PC-9 (cell line): ENCODE measurements around the gene ZBTB25. TPM values are rescaled to one million over a fixed set of nuclear protein-coding genes. Genes with fewer than 3 reads are reported as not detected.
A peak's percentile ranks its signal among the peaks of the same experiment; 100 is the strongest.

Source experiments
- BruUV-seq: library from RNA; stranded (reverse); fragments of 400-500 nt; replicated peaks from 2 replicates; lab custom pipeline; 2021; lab: Mats Ljungman, UMichigan
- CTCF ChIA-PET: fragments of 300-600 bp; sonication (Branson Sonifier 250); formaldehyde crosslinking; loops from one replicate; lab custom pipeline; 2022; ENCODE audit warnings: antibody characterized with exemption; lab: Charles Lee
- POLR2A ChIA-PET: fragments of 300-600 bp; sonication (Branson Sonifier 250); formaldehyde crosslinking; loops from one replicate; lab custom pipeline; 2022; ENCODE audit warnings: antibody characterized with exemption; ENCODE audit not compliant: unreplicated experiment; lab: Charles Lee
- DNase-seq, 2 experiments: peaks; one replicate each; pipeline versions ENCODE4 v3.0.0 to v3.0.0-alpha.2; 2015 to 2022; ENCODE audit warnings: mixed read lengths in 1 of 2
- H2AFZ ChIP-seq: fragments of 200-600 bp; sonication (generic); 2 replicates; pipeline ENCODE4 v1.8.1; 2017; ENCODE audit warnings: antibody characterized with exemption
- H3F3A ChIP-seq: fragments of 200-600 bp; sonication (generic); 2 replicates; pipeline ENCODE4 v1.8.1; 2017; ENCODE audit warnings: antibody characterized with exemption, mild to moderate bottlenecking, low read depth; ENCODE audit not compliant: insufficient read depth
- H3K27ac ChIP-seq: fragments of 200-600 bp; sonication (generic); 2 replicates; pipeline ENCODE4 v1.6.1; 2016; ENCODE audit warnings: mixed run types
- H3K27me3 ChIP-seq: fragments of 200-600 bp; sonication (generic); 2 replicates; pipeline ENCODE4 v1.6.1; 2016; ENCODE audit warnings: low read depth, mixed run types; ENCODE audit not compliant: insufficient read depth
- H3K36me3 ChIP-seq: fragments of 200-600 bp; sonication (generic); 2 replicates; pipeline ENCODE4 v1.6.1; 2016; ENCODE audit warnings: low read depth, mixed run types
- H3K4me1 ChIP-seq: fragments of 200-600 bp; sonication (generic); replicated peaks from 2 replicates; pipeline ENCODE4 v1.6.1; 2016; ENCODE audit warnings: mixed run types; ENCODE audit not compliant: insufficient read depth
- H3K4me2 ChIP-seq: fragments of 200-600 bp; sonication (generic); 2 replicates; pipeline ENCODE4 v1.6.1; 2017; ENCODE audit warnings: mixed run types
- H3K4me3 ChIP-seq: fragments of 200-600 bp; sonication (generic); 2 replicates; pipeline ENCODE4 v1.6.1; 2016; ENCODE audit warnings: mixed run types
- H3K79me2 ChIP-seq: fragments of 200-600 bp; sonication (generic); 2 replicates; pipeline ENCODE4 v1.6.1; 2017; ENCODE audit warnings: low read depth, mixed run types
- H3K9me2 ChIP-seq: fragments of 200-600 bp; sonication (generic); 2 replicates; pipeline ENCODE4 v1.8.1; 2017; ENCODE audit warnings: mild to moderate bottlenecking; ENCODE audit not compliant: insufficient read depth
- H3K9me3 ChIP-seq: fragments of 200-600 bp; sonication (generic); 2 replicates; pipeline ENCODE4 v1.8.1; 2016; ENCODE audit warnings: low read depth; ENCODE audit not compliant: insufficient read depth
- H4K20me1 ChIP-seq: fragments of 200-600 bp; sonication (generic); 2 replicates; pipeline ENCODE4 v1.8.1; 2017; ENCODE audit not compliant: insufficient read depth
- CTCF ChIP-seq: fragments of 200-600 bp; sonication (generic); conservative IDR thresholded peaks from 2 replicates; pipeline ENCODE4 v1.6.1; 2017; ENCODE audit warnings: mixed run types, antibody characterized with exemption, mild to moderate bottlenecking, moderate library complexity
- EZH2 ChIP-seq: fragments of 200-600 bp; sonication (generic); IDR thresholded peaks from 2 replicates; pipeline ENCODE4 v1.8.0; 2017; ENCODE audit warnings: antibody characterized with exemption, low read depth
- intact Hi-C: fragments of 100-400 bp; cut with micrococcal nuclease; formaldehyde crosslinking; loops from one replicate; pipeline ENCODE4 v1.10.0; 2022; ENCODE audit not compliant: unreplicated experiment
- total RNA-seq: library from RNA; stranded (reverse); gene quantifications from 2 replicates; pipeline ENCODE4 v1.2.3, GENCODE V29; 2021

Gene ZBTB25
- total RNA-seq, 1 experiment from 2014 or later = 22.9 TPM

DNA sequence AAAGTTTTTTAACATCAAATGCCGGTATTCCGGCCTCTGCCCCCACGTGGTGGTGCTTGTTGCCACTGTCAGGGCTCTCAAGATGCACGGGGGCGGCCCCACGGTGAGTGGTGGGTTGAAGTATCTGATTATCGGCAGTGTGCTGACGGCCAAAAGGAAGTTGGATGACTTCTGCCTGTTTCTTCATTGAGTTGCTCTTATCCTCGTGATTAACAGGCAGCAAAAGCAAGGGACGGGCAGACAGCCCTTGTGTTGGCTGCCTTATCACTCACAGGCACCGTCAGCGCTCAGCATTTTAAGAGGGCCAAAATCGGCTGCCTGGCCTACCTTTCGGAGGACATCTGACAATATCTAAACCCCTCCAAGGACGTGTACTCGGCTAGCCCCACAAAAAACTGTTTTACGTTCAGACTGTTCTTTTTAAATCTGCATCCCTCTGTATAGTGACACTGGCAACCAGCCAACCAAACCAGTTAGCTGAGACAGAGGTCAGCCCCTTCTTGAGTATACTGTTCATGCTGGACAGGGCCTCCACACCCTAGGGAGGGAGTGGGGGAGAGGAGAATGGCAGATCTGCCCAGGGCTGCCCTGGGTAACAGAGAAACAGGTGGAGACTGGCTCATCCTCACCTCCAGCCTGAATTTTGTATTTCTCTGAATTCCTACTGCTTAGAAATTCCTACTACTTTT lies 61.2 kb downstream of the ZBTB25 start:
- Histone ChIP-seq H3K4me2 (no peak overlapping the region), H3K79me2 (no peaks in the 10 kb centered on the region), H4K20me1 (no peaks in the 10 kb centered on the region), H3K36me3 (peaks cover 37% of the 10 kb centered on the region), H3K27ac (no peak overlapping the region), H2AFZ (no peak overlapping the region), H3F3A (peaks cover 24% of the 10 kb centered on the region), H3K27me3 (no peaks in the 10 kb centered on the region), H3K4me3 (no peak overlapping the region), H3K9me2 (no peaks in the 10 kb centered on the region), H3K9me3 (no peaks in the 10 kb centered on the region), H3K4me1 (peaks cover 21% of the 10 kb centered on the region)
- TF ChIP-seq EZH2 (no peak), CTCF (no peak)
- ChIA-PET POLR2A (no interaction called here), CTCF (no interaction called here)
- intact Hi-C loops = no loop called here
- BruUV-seq = no TSS peak
- DNase-seq = no peak

DNA sequence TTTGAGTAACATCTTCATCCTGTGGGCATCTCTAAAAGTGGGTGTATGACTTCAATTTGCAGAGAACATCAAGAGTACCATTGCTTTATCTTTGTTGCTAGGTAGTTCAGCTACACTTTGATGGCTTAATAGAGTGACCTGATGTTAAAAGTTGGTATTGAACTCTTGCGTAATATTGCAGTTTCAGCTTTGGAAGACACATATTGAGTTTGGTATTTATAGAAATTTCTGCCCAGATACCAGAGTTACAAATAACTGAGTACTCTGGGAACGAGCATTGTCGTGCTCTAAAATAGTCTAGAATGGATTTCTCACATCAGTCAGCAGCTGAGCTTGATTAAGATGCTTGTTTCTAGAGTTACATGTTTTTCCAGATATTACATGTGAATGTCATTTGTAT lies 63.1 kb downstream of the ZBTB25 start:
- no TSS peak for BruUV-seq
- Histone ChIP-seq H3K79me2 (no peaks in the 10 kb centered on the region), H3K27ac (no peak overlapping the region), H3K4me1 (peaks cover 34% of the 10 kb centered on the region), H3F3A (peaks cover 44% of the 10 kb centered on the region), H3K27me3 (no peaks in the 10 kb centered on the region), H3K9me3 (no peaks in the 10 kb centered on the region), H3K4me3 (no peak overlapping the region), H3K4me2 (no peak overlapping the region), H3K36me3 (peaks cover 54% of the 10 kb centered on the region), H4K20me1 (no peaks in the 10 kb centered on the region), H2AFZ (no peak overlapping the region), H3K9me2 (no peaks in the 10 kb centered on the region)
- intact Hi-C loops = no loop called here
- POLR2A ChIA-PET = no interaction called here
- CTCF ChIA-PET = interaction anchor here (0.7 kb wide), 1 partner anchor 375 kb away, joined by 14 read pairs; no protein-coding TSS in a partner anchor
- no peak for TF ChIP-seq EZH2
- no peak for TF ChIP-seq CTCF
- no peak for DNase-seq

DNA sequence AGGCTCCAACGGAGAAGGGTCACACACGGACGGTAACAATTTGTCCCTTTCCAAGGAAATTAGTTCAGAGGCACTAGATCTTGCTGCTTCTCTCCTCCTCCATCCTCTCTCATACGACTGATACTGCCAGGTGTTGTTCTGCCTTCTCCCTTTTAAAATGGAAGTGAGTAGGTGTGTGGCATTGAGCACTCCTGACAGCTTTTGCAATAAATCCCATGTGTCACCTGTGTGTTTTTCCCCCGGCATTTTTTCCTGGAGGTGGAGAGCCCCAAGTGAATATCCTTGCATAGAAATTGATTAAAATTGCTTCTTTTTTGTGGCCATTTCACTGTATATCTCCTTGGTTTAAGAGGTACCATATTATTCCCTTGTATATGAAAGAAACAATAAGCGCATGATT lies 64.5 kb downstream of the ZBTB25 start:
- H2AFZ ChIP-seq = no peak overlapping the region
- H3K4me2 ChIP-seq = peak overlapping the region; percentile 70
- peaks cover 46% of the 10 kb centered on the region for H3F3A ChIP-seq
- POLR2A ChIA-PET = interaction anchor here (1.1 kb wide), 1 partner anchor 18 kb away, joined by 11 read pairs; no protein-coding TSS in a partner anchor
- CTCF ChIA-PET = no interaction called here
- H3K27ac ChIP-seq = peak overlapping the region; percentile 82
- peak overlapping the region; percentile 30; the same call in 1 of the 2 replicates for H3K4me3 ChIP-seq
- no peak for DNase-seq
- no peaks in the 10 kb centered on the region for H3K79me2 ChIP-seq
- H3K9me2 ChIP-seq = no peaks in the 10 kb centered on the region
- BruUV-seq = TSS peak; percentile 9
- no peak for TF ChIP-seq CTCF
- no peak for TF ChIP-seq EZH2
- intact Hi-C loops = loop anchor here (5.0 kb wide), 1 partner anchor 318 kb away; no protein-coding TSS in a partner anchor
- H3K4me1 ChIP-seq = peaks cover 34% of the 10 kb centered on the region
- no peaks in the 10 kb centered on the region for H3K27me3 ChIP-seq
- H3K9me3 ChIP-seq = no peaks in the 10 kb centered on the region
- H3K36me3 ChIP-seq = peaks cover 54% of the 10 kb centered on the region
- H4K20me1 ChIP-seq = no peaks in the 10 kb centered on the region
